MM.1S (cell line): ENCODE measurements around the gene OSBP2.

ENCODE experiments used
- EZH2 ChIP-seq: fragments of 300-600 bp; sonication (generic); optimal IDR thresholded peaks from 2 replicates; pipeline ENCODE3; 2017; ENCODE audit warnings: low read depth, mild to moderate bottlenecking, antibody characterized with exemption, low read length, mixed read lengths
- EZH2phosphoT487 ChIP-seq: fragments of 300-600 bp; sonication (generic); IDR thresholded peaks from 2 replicates; pipeline ENCODE4 v1.6.1; 2018; ENCODE audit warnings: antibody characterized with exemption, low read length
- TF ChIP-seq, protein P1 (sequence below): fragments of 300-600 bp; sonication (generic); IDR thresholded peaks from 2 replicates; pipeline ENCODE4 v1.5.1; 2016; ENCODE audit warnings: antibody characterized with exemption, low read length, mixed read lengths

DNA sequence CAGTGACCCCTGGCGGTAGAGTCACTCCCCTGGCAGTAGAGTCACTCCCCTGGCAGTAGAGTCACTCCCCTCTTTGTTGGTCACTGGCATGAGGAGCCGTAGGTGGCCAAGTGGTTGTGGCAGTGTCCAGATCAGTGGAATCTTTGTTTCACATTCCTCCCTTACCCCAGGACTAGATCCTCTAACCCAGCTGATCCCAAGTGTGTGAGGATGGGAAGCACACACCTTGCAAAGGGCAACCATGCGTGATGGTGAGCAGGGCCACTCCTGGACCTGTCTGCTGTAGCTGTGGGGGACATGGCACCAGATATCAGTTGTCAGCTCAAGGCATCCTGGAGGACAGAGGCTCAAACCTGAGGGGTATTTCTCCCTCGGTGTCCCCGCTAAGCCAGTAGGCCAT is 37.8 kb downstream of the OSBP2 start:
- TF ChIP-seq, protein P1, sequence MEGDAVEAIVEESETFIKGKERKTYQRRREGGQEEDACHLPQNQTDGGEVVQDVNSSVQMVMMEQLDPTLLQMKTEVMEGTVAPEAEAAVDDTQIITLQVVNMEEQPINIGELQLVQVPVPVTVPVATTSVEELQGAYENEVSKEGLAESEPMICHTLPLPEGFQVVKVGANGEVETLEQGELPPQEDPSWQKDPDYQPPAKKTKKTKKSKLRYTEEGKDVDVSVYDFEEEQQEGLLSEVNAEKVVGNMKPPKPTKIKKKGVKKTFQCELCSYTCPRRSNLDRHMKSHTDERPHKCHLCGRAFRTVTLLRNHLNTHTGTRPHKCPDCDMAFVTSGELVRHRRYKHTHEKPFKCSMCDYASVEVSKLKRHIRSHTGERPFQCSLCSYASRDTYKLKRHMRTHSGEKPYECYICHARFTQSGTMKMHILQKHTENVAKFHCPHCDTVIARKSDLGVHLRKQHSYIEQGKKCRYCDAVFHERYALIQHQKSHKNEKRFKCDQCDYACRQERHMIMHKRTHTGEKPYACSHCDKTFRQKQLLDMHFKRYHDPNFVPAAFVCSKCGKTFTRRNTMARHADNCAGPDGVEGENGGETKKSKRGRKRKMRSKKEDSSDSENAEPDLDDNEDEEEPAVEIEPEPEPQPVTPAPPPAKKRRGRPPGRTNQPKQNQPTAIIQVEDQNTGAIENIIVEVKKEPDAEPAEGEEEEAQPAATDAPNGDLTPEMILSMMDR: no peak
- no peak for TF ChIP-seq EZH2
- no peak for TF ChIP-seq EZH2phosphoT487
